KMS-11 (cell line): ENCODE measurements around the gene VAV1.

Source experiments
- H2AFZ ChIP-seq: fragments of 200-600 bp; sonication (generic); 2 replicates; pipeline ENCODE4 v1.6.1; 2016; ENCODE audit warnings: antibody characterized with exemption, mixed run types, low read depth
- H3K27ac ChIP-seq: fragments of 200-600 bp; sonication (generic); 2 replicates; pipeline ENCODE4 v1.6.1; 2016; ENCODE audit warnings: mild to moderate bottlenecking, mixed run types
- H3K27me3 ChIP-seq: fragments of 200-600 bp; sonication (generic); 2 replicates; pipeline ENCODE4 v1.6.1; 2017; ENCODE audit warnings: mild to moderate bottlenecking, low read depth, mixed run types, moderate library complexity; ENCODE audit not compliant: insufficient read depth
- H3K36me3 ChIP-seq: fragments of 200-600 bp; sonication (generic); 2 replicates; pipeline ENCODE4 v1.6.1; 2017; ENCODE audit warnings: mild to moderate bottlenecking, mixed run types; ENCODE audit not compliant: insufficient read depth
- H3K4me1 ChIP-seq: fragments of 200-600 bp; sonication (generic); 2 replicates; pipeline ENCODE4 v1.6.1; 2016; ENCODE audit warnings: mild to moderate bottlenecking, low read depth, mixed run types; ENCODE audit not compliant: poor library complexity, severe bottlenecking
- H3K4me2 ChIP-seq: fragments of 200-600 bp; sonication (generic); 2 replicates; pipeline ENCODE4 v1.7.0; 2016; ENCODE audit warnings: mild to moderate bottlenecking, mixed run types
- H3K4me3 ChIP-seq: fragments of 200-600 bp; sonication (generic); IDR thresholded peaks from 2 replicates; pipeline ENCODE4 v1.6.1; 2017; ENCODE audit warnings: low read depth, low read length, mixed read lengths; ENCODE audit not compliant: insufficient read depth
- H3K79me2 ChIP-seq: fragments of 200-600 bp; sonication (generic); 2 replicates; pipeline ENCODE4 v1.6.1; 2016; ENCODE audit warnings: low read depth, mixed run types; ENCODE audit not compliant: insufficient read depth
- H3K9ac ChIP-seq: fragments of 200-600 bp; sonication (generic); 2 replicates; pipeline ENCODE4 v1.6.1; 2016; ENCODE audit warnings: mild to moderate bottlenecking, mixed run types
- H4K20me1 ChIP-seq: fragments of 200-600 bp; sonication (generic); 2 replicates; pipeline ENCODE4 v1.6.1; 2016; ENCODE audit warnings: mild to moderate bottlenecking, mixed run types; ENCODE audit not compliant: insufficient read depth
- CTCF ChIP-seq: fragments of 200-600 bp; sonication (generic); conservative IDR thresholded peaks from 2 replicates; pipeline ENCODE4 v1.6.1; 2017; ENCODE audit warnings: low read depth, mild to moderate bottlenecking, antibody characterized with exemption, low read length, moderate library complexity, mixed read lengths

Gene VAV1

DNA sequence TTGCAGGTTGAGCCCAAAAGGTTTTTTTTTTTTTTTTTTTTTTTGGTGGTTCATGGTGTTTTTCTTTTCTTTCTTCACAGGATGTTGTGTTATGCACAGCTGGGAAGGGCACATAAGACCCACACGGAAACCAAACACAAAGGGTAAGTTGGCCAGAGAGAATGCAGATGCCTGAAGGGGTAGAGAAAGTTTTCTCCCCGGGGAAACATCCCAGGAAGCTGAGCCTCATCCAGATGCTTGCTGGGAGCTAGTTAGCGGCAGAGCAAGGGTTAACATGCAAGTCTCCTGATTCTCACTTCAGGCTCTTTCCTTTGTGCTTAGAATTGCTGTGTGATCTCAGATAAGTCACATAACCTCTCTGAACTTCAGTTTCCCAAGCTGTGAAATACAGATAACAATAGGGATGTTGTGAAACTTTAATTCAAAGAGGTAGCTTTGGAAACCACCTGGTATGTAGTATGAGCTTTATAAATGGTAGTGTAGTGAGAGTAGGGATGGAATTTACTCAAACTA, 117.9 kb downstream of the VAV1 start:
- Histone ChIP-seq H3K4me2 (no peak overlapping the region), H3K27me3 (no peaks in the 10 kb centered on the region), H3K79me2 (no peaks in the 10 kb centered on the region), H2AFZ (no peak overlapping the region), H3K4me1 (no peaks in the 10 kb centered on the region), H4K20me1 (no peaks in the 10 kb centered on the region), H3K36me3 (no peaks in the 10 kb centered on the region), H3K4me3 (no peak overlapping the region), H3K9ac (no peak overlapping the region), H3K27ac (no peak overlapping the region)
- TF ChIP-seq CTCF: no peak

DNA sequence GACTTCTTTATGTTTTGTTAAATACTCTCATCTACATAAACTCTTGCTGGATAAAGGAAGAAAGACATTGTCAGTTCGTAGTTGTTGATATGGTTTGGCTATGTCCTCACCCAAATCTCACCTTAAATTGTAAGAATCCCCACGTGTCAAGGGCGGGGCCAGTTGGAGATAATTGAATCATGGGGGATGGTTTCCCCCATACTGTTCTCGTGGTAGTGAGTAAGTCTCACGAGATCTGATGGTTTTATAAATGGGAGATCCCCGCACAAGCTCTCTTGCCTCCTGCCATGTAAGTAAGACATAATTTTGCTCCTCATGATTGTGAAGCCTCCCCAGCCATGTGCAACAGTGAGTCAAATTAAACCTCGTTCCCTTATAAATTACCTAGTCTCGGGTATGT, 118.4 kb downstream of the VAV1 start:
- Histone ChIP-seq H2AFZ (no peak overlapping the region), H3K27ac (no peak overlapping the region), H4K20me1 (no peaks in the 10 kb centered on the region), H3K79me2 (no peaks in the 10 kb centered on the region), H3K4me2 (no peak overlapping the region), H3K27me3 (no peaks in the 10 kb centered on the region), H3K4me3 (no peak overlapping the region), H3K4me1 (no peaks in the 10 kb centered on the region), H3K36me3 (no peaks in the 10 kb centered on the region), H3K9ac (no peak overlapping the region)
- TF ChIP-seq CTCF: no peak

GRCh38 chr19:6891761-6892385, 119.4 kb downstream of the VAV1 start:
- Histone ChIP-seq H3K9ac (no peak overlapping the region), H2AFZ (no peak overlapping the region), H3K79me2 (no peaks in the 10 kb centered on the region), H3K27me3 (no peaks in the 10 kb centered on the region), H3K27ac (no peak overlapping the region), H3K36me3 (no peaks in the 10 kb centered on the region), H3K4me2 (no peak overlapping the region), H3K4me1 (no peaks in the 10 kb centered on the region), H3K4me3 (no peak overlapping the region), H4K20me1 (no peaks in the 10 kb centered on the region)
- no peak for TF ChIP-seq CTCF

GRCh38 chr19:6894313-6894712, 121.8 kb downstream of the VAV1 start:
- Histone ChIP-seq H2AFZ (no peak overlapping the region), H3K27ac (no peak overlapping the region), H3K79me2 (no peaks in the 10 kb centered on the region), H3K9ac (no peak overlapping the region), H3K4me1 (no peaks in the 10 kb centered on the region), H3K4me3 (no peak overlapping the region), H3K4me2 (no peak overlapping the region), H4K20me1 (no peaks in the 10 kb centered on the region), H3K36me3 (no peaks in the 10 kb centered on the region), H3K27me3 (no peaks in the 10 kb centered on the region)
- no peak for TF ChIP-seq CTCF
